Measurements from ENCODE around the gene PACS1.

Gene PACS1

DNA sequence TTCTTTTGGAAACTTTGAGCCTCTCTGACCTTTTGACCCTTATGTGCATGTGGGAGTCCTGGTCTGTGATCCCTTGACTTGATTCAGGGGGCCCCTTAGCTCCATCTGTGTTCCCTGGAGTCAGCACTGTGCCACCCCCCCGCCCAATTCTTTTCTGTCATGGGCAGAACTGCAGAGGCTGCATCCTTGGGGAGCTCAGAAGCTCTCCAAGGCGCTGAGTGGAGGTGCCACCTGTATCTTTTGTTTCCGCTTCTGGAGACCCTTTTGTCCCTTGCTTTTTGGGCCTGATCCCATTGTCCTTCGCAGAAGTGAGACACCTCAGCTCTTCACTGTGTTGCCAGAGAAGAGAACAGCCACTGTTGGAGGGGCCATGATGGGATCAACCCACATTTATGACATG, 2.4 kb upstream of the PACS1 start:
- Histone ChIP-seq H3K36me3 (ENCODE audit: control insufficient read depth, insufficient read depth, low read length) (peaks cover 71% of the 10 kb centered on the region), H3K4me3 (ENCODE audit: extremely low read depth, insufficient read depth, low read length, poor library complexity, severe bottlenecking) (no peak overlapping the region), H3K4me1 (ENCODE audit: control insufficient read depth, insufficient read depth, low read length, poor library complexity, severe bottlenecking) (peaks cover 12% of the 10 kb centered on the region), H3K9me3 (ENCODE audit: control insufficient read depth, low read length) (peaks cover 3% of the 10 kb centered on the region), H3K27ac (ENCODE audit: low read depth, low read length, severe bottlenecking) (no peak overlapping the region)
- WGBS, 2 experiments (ENCODE audit: insufficient coverage in 2 of 2): 78 to 83% methylated on average over 4 of the region's 4 CpGs

DNA sequence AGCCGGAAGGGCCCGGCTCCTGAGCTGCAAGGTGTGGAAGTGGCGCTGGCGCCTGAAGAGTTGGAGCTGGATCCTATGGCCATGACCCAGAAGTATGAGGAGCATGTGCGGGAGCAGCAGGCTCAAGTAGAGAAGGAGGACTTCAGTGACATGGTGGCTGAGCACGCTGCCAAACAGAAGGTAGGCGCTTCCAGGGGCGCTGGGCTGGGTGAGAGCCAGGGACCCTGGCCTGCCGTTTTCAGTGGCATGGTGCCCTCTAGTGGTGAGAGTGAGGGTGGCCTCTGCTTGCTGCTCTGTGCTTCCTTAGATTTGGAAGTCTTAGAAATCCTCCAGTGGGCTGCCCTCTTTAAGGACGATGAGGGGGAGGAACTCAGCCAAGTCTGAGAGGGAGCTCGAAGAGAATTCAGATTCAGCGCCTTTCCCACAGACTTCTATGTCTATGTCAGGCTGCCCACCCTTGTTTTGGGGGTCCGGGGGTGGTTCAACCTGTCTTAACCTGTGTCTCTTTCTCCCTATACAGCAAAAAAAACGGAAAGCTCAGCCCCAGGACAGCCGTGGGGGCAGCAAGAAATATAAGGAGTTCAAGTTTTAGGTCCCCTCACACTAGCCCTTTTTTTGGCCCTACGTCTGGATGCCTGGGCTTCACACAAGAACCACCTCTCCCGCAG, 1.8 kb upstream of the PACS1 start:
- peaks cover 12% of the 10 kb centered on the region for H3K4me1 ChIP-seq (ENCODE audit: control insufficient read depth, insufficient read depth, low read length, poor library complexity, severe bottlenecking)
- H3K27ac ChIP-seq (ENCODE audit: low read depth, low read length, severe bottlenecking): peak overlapping the region; percentile 91
- WGBS, 2 experiments (ENCODE audit: insufficient coverage in 2 of 2): 68 to 69% methylated on average over 12 to 14 of the region's 17 CpGs
- peaks cover 3% of the 10 kb centered on the region for H3K9me3 ChIP-seq (ENCODE audit: control insufficient read depth, low read length)
- no peak overlapping the region for H3K4me3 ChIP-seq (ENCODE audit: extremely low read depth, insufficient read depth, low read length, poor library complexity, severe bottlenecking)
- H3K36me3 ChIP-seq (ENCODE audit: control insufficient read depth, insufficient read depth, low read length): peaks cover 71% of the 10 kb centered on the region

DNA sequence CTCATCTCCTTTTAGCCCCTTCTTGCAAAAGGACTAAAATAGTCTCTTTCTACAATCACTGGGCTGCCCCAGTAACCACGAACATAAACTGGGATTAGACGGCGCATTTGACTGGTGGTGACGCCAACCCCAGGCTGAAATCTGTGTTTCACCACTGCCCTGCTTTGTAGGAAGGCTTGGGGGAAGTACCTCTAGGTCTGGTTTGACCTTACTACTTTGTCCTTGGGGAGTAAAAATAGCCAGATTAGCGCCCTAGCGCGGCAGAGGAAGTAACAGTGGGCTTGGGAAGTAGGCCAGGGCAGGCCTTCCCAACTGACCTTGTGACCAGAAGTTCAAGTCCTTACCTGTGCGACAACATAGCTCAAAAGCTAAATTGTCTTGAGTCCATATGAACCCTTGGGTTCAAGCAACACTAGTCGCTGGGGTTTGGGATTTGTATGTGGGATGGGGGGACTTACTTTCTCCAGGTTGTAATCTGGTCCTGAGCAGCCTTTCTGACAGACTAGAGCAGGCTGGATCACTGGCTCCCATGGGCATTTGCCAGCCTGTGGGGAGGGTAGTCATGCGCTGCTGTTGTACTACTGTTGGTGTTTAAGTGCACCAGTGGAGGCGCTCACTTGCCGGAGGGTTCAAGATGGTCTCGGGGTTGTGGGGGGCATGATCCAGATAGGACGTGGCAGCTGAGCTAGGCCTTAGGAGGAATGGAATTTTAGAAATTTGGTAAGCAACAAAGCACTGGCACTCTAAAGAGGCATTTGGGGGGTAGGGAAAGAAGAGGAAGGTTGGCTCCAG, 953 bp upstream of the PACS1 start:
- WGBS, 2 experiments (ENCODE audit: insufficient coverage in 2 of 2): 84 to 89% methylated on average over 13 to 14 of the region's 14 CpGs
- H3K27ac ChIP-seq (ENCODE audit: low read depth, low read length, severe bottlenecking): peak overlapping the region; percentile 91

DNA sequence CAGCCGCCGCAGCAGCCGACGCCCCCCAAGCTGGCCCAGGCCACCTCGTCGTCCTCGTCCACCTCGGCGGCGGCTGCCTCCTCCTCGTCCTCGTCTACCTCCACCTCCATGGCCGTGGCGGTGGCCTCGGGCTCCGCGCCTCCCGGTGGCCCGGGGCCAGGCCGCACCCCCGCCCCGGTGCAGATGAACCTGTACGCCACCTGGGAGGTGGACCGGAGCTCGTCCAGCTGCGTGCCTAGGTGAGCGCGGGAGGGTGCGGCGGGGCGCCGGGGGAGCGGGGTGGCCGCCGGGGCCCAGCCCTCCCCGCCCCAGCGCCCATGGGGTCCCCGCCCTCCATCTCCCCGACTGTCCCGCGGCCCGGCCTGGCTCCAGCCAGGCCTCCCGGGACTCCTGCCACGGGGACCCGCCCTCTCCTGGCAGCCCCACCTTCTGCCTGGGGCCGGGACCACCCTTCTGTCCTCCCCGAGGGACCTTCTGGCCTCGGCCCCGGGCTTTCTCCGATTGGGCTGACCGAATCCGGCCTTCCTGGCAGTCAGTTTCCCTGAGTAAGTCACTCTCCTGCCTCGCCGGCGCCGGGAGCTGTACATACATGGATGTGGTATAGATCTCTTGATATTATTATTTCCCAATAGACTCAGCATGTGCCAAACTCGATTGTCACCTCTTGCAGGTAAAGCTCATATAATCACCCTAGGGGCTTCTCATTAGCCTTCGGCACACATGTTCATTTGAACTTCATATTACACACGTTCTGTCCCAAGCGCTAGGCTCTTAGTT, 720 bp downstream of the PACS1 start:
- H3K4me3 ChIP-seq (ENCODE audit: extremely low read depth, insufficient read depth, low read length, poor library complexity, severe bottlenecking): peak overlapping the region; percentile 86
- WGBS, 2 experiments (ENCODE audit: insufficient coverage in 2 of 2): 6% methylated on average over 30 to 35 of the region's 60 CpGs
- peaks cover 72% of the 10 kb centered on the region for H3K36me3 ChIP-seq (ENCODE audit: control insufficient read depth, insufficient read depth, low read length)
- no peaks in the 10 kb centered on the region for H3K9me3 ChIP-seq (ENCODE audit: control insufficient read depth, low read length)
- peak overlapping the region; percentile 49 for H3K27ac ChIP-seq (ENCODE audit: low read depth, low read length, severe bottlenecking)
- peaks cover 12% of the 10 kb centered on the region for H3K4me1 ChIP-seq (ENCODE audit: control insufficient read depth, insufficient read depth, low read length, poor library complexity, severe bottlenecking)

More for the DNA sequence above, 953 bp upstream of the PACS1 start:
- Histone ChIP-seq H3K36me3 (ENCODE audit: control insufficient read depth, insufficient read depth, low read length) (peaks cover 71% of the 10 kb centered on the region), H3K9me3 (ENCODE audit: control insufficient read depth, low read length) (peaks cover 3% of the 10 kb centered on the region), H3K4me1 (ENCODE audit: control insufficient read depth, insufficient read depth, low read length, poor library complexity, severe bottlenecking) (peaks cover 12% of the 10 kb centered on the region), H3K4me3 (ENCODE audit: extremely low read depth, insufficient read depth, low read length, poor library complexity, severe bottlenecking) (peak overlapping the region; percentile 42)

DNA sequence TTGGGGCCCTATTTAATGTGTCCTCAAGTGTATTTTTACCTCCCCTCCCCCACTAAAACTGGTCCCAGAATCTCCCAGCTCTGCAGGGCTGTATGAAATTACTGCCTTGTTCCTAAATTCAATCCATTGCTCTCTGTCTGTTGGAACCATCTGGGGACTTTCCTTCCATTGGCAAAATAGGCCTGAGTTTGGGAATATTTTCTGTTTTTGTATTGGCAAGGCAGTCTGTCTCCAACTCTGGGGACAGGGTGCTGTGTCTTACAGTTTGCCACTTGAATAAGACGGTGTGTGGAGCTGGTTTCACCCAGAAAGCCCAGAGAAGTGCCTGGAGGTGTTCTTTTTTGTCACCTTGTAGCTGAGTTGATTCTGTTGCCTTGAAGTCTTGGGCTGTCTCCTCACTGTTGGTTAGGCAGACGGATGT, 1.3 kb downstream of the PACS1 start:
- WGBS, 2 experiments (ENCODE audit: insufficient coverage in 2 of 2): 27 to 44% methylated on average over 1 of the region's 2 CpGs
- peak overlapping the region; percentile 3 for H3K27ac ChIP-seq (ENCODE audit: low read depth, low read length, severe bottlenecking)

DNA sequence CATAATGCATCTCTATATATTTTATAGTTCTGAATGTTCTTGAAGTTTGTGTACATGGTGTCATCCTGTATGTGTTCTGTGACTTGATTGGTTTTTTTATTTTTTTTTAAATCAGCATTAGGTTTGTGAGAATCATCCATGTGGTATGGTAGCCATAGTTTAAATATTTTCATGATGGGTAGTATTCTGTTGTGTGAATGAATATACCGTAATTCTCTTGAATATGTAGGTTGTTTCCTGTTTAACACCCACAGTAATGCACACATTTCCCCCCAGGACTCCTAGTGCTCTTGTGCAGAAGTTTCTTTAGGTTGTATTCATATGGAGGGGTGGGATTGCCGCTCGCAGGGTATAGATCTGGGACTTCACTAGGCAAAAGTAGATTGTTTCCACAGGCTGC, 2.0 kb downstream of the PACS1 start:
- Histone ChIP-seq H3K36me3 (ENCODE audit: control insufficient read depth, insufficient read depth, low read length) (peaks cover 72% of the 10 kb centered on the region), H3K27ac (ENCODE audit: low read depth, low read length, severe bottlenecking) (no peak overlapping the region), H3K4me1 (ENCODE audit: control insufficient read depth, insufficient read depth, low read length, poor library complexity, severe bottlenecking) (peaks cover 23% of the 10 kb centered on the region), H3K4me3 (ENCODE audit: extremely low read depth, insufficient read depth, low read length, poor library complexity, severe bottlenecking) (peak overlapping the region; percentile 86), H3K9me3 (ENCODE audit: control insufficient read depth, low read length) (no peaks in the 10 kb centered on the region)
- WGBS, 2 experiments (ENCODE audit: insufficient coverage in 2 of 2): no CpG with 5 or more reads among the region's 3 CpGs

More for the DNA sequence above, 1.3 kb downstream of the PACS1 start:
- no peaks in the 10 kb centered on the region for H3K9me3 ChIP-seq (ENCODE audit: control insufficient read depth, low read length)
- H3K4me3 ChIP-seq (ENCODE audit: extremely low read depth, insufficient read depth, low read length, poor library complexity, severe bottlenecking): peak overlapping the region; percentile 86
- peaks cover 72% of the 10 kb centered on the region for H3K36me3 ChIP-seq (ENCODE audit: control insufficient read depth, insufficient read depth, low read length)
- peaks cover 18% of the 10 kb centered on the region for H3K4me1 ChIP-seq (ENCODE audit: control insufficient read depth, insufficient read depth, low read length, poor library complexity, severe bottlenecking)

DNA sequence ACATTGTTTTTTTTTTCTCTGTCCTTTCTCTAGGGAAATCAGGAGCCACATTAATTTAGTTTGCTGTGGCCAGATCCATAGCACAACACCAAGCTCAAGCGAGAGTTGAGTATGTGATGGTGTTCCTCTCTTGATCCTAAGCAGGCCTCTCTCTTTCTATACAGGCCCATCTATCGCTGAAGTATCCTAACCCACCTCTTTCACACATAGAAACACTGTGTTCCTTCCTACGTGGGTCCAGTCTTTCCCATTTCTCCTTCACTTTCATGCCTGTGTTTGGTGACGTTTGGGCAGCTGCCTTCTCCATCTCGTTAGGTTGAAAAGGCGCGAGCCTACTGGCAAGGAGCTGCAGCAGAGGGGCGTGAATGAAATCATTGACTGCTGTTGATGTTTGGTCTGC, 2.4 kb downstream of the PACS1 start:
- 87 to 100% methylated on average over 5 to 7 of the region's 8 CpGs for WGBS, 2 experiments (ENCODE audit: insufficient coverage in 2 of 2)
- Histone ChIP-seq H3K4me1 (ENCODE audit: control insufficient read depth, insufficient read depth, low read length, poor library complexity, severe bottlenecking) (peaks cover 27% of the 10 kb centered on the region), H3K27ac (ENCODE audit: low read depth, low read length, severe bottlenecking) (no peak overlapping the region), H3K9me3 (ENCODE audit: control insufficient read depth, low read length) (no peaks in the 10 kb centered on the region), H3K36me3 (ENCODE audit: control insufficient read depth, insufficient read depth, low read length) (peaks cover 72% of the 10 kb centered on the region), H3K4me3 (ENCODE audit: extremely low read depth, insufficient read depth, low read length, poor library complexity, severe bottlenecking) (peak overlapping the region; percentile 86)

DNA sequence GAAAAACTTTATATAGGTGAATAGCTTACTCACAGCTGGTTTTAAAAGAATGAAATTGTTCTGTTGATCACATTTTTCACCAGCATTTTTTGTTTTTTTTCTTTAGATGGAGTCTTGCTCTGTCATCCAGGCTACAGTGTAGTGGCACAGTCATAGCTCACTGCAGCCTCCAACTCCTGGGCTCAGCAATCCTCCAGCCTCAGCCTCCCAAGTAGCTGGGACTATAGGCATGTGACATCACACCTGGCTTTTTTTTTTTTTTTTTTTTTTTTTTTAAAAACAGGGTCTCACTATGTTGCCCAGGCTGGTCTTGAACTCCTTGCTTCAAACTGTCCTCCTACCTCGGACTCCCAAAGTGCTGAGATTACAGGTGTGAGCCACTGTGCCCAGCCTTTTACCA, 3.6 kb downstream of the PACS1 start:
- H3K4me3 ChIP-seq (ENCODE audit: extremely low read depth, insufficient read depth, low read length, poor library complexity, severe bottlenecking): no peak overlapping the region
- H3K27ac ChIP-seq (ENCODE audit: low read depth, low read length, severe bottlenecking): no peak overlapping the region
- H3K9me3 ChIP-seq (ENCODE audit: control insufficient read depth, low read length): no peaks in the 10 kb centered on the region
- 100% methylated on average over 1 of the region's 1 CpG; no CpG with 5 or more reads in 1 of the 2 experiments for WGBS, 2 experiments (ENCODE audit: insufficient coverage in 2 of 2)
- H3K4me1 ChIP-seq (ENCODE audit: control insufficient read depth, insufficient read depth, low read length, poor library complexity, severe bottlenecking): peaks cover 32% of the 10 kb centered on the region
- H3K36me3 ChIP-seq (ENCODE audit: control insufficient read depth, insufficient read depth, low read length): peaks cover 71% of the 10 kb centered on the region

DNA sequence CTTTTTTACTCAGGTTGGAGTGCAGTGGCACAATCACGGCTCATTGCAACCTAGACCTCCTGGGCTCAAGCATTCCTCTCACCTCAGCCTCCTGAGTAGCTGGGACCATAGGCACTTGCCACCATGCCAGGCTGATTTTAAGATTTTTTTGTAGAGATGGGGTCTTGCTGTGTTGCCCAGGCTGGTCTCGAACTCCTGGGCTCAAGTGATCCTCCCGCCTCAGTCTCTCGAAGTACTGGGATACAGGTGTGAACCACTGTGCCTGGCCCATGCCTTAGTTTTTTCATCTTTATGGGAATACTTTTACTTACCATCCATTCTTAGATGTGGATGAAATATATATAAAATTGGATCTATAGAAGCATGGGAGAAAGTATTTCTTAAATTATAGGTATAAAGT, 5.2 kb downstream of the PACS1 start:
- Histone ChIP-seq H3K9me3 (ENCODE audit: control insufficient read depth, low read length) (no peaks in the 10 kb centered on the region), H3K27ac (ENCODE audit: low read depth, low read length, severe bottlenecking) (no peak overlapping the region), H3K4me1 (ENCODE audit: control insufficient read depth, insufficient read depth, low read length, poor library complexity, severe bottlenecking) (peaks cover 29% of the 10 kb centered on the region), H3K4me3 (ENCODE audit: extremely low read depth, insufficient read depth, low read length, poor library complexity, severe bottlenecking) (no peak overlapping the region), H3K36me3 (ENCODE audit: control insufficient read depth, insufficient read depth, low read length) (peaks cover 68% of the 10 kb centered on the region)
- WGBS, 2 experiments (ENCODE audit: insufficient coverage in 2 of 2): 100% methylated on average over 1 of the region's 4 CpGs

DNA sequence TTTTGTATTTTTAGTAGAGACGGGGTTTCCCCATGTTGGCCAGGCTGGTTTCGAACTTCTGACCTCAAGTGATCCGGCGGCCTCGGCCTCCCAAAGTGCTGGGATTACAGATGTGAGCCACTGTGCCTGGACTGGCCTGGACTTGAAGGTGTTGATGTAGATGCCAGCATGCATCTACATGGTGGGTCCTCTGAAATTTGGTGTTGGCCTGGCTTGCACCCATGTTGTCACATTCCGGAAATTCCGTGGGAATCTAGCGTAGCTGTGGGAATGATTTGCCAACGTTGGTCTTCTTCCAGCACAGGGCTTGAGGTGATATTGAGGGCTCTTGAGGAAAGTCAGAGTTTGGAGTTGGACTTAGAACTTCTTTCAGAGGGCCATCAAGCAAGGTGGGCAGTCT, 6.5 kb downstream of the PACS1 start:
- H3K9me3 ChIP-seq (ENCODE audit: control insufficient read depth, low read length): no peaks in the 10 kb centered on the region
- H3K4me3 ChIP-seq (ENCODE audit: extremely low read depth, insufficient read depth, low read length, poor library complexity, severe bottlenecking): no peak overlapping the region
- peak overlapping the region; percentile 23 for H3K27ac ChIP-seq (ENCODE audit: low read depth, low read length, severe bottlenecking)
- peaks cover 37% of the 10 kb centered on the region for H3K4me1 ChIP-seq (ENCODE audit: control insufficient read depth, insufficient read depth, low read length, poor library complexity, severe bottlenecking)
- peaks cover 70% of the 10 kb centered on the region for H3K36me3 ChIP-seq (ENCODE audit: control insufficient read depth, insufficient read depth, low read length)
- WGBS, 2 experiments (ENCODE audit: insufficient coverage in 2 of 2): 93 to 100% methylated on average over 5 to 7 of the region's 9 CpGs

All from mesodermal cell (in vitro differentiated cells).